Measurements from ENCODE around the gene ATP5MK. TPM values are rescaled to one million over a fixed set of nuclear protein-coding genes. Genes with fewer than 3 reads are reported as not detected.

ATP5MK gene
- polyA plus RNA-seq (2013, experiment 1 of 2), result 307 TPM
- 280 TPM for polyA plus RNA-seq (2013, experiment 2 of 2)

- under 1% methylated on average over 56 of the region's 56 CpGs for WGBS
- peak within 1 kb of the TSS; percentile 81 for H3K9ac ChIP-seq (ENCODE audit: low read depth, low read length)
- no peaks in the 10 kb centered on the region for H3K27me3 ChIP-seq (ENCODE audit: insufficient read depth, low read length)
- H3K4me1 ChIP-seq (ENCODE audit: insufficient read depth, low read length), result no peaks in the 10 kb centered on the region; the same call in 1 of the 2 replicates
- H3K9me3 ChIP-seq (ENCODE audit: insufficient read depth, low read depth, low read length), result no peaks in the 10 kb centered on the region
- H3K4me3 ChIP-seq (ENCODE audit: low read length), result peak within 1 kb of the TSS; percentile 88
- peaks cover 65% of the 10 kb centered on the region for H3K36me3 ChIP-seq (ENCODE audit: insufficient read depth, low read length)
- peak within 1 kb of the TSS; percentile 53; the same call in 1 of the 2 replicates for H3K27ac ChIP-seq (ENCODE audit: low read depth, low read length)
These were observed at the start of gene ATP5MK, which contains the start of gene PDCD11 for GRCh38 chr10:103396067-103396788. Gene ATP5MK (minus strand): TSS chr10:103396475. CDS start chr10:103392457, 4,018 bp downstream. Gene PDCD11 (plus strand): TSS chr10:103396626. CDS start chr10:103398427, 1,801 bp downstream.

GRCh38 chr10:103445366-103445765 lies 49.1 kb upstream of the ATP5MK start:
- Histone ChIP-seq H3K9ac (ENCODE audit: low read depth, low read length) (no peak overlapping the region), H3K4me1 (ENCODE audit: insufficient read depth, low read length) (no peaks in the 10 kb centered on the region), H3K4me3 (ENCODE audit: low read length) (no peak overlapping the region), H3K27me3 (ENCODE audit: insufficient read depth, low read length) (no peaks in the 10 kb centered on the region), H3K36me3 (ENCODE audit: insufficient read depth, low read length) (peaks cover 76% of the 10 kb centered on the region), H3K9me3 (ENCODE audit: insufficient read depth, low read depth, low read length) (no peaks in the 10 kb centered on the region), H3K27ac (ENCODE audit: low read depth, low read length) (no peak overlapping the region)
- 95% methylated on average over 9 of the region's 9 CpGs for WGBS

GRCh38 chr10:103444478-103444877 lies 48.2 kb upstream of the ATP5MK start:
- Histone ChIP-seq H3K4me3 (ENCODE audit: low read length) (no peak overlapping the region), H3K9ac (ENCODE audit: low read depth, low read length) (no peak overlapping the region), H3K27ac (ENCODE audit: low read depth, low read length) (no peak overlapping the region), H3K4me1 (ENCODE audit: insufficient read depth, low read length) (no peaks in the 10 kb centered on the region), H3K36me3 (ENCODE audit: insufficient read depth, low read length) (peaks cover 85% of the 10 kb centered on the region), H3K9me3 (ENCODE audit: insufficient read depth, low read depth, low read length) (no peaks in the 10 kb centered on the region), H3K27me3 (ENCODE audit: insufficient read depth, low read length) (no peaks in the 10 kb centered on the region)
- WGBS, result 97% methylated on average over 10 of the region's 10 CpGs

- Histone ChIP-seq H3K27me3 (ENCODE audit: insufficient read depth, low read length) (no peaks in the 10 kb centered on the region), H3K36me3 (ENCODE audit: insufficient read depth, low read length) (peaks cover 93% of the 10 kb centered on the region), H3K9me3 (ENCODE audit: insufficient read depth, low read depth, low read length) (no peaks in the 10 kb centered on the region), H3K27ac (ENCODE audit: low read depth, low read length) (no peak overlapping the region), H3K4me1 (ENCODE audit: insufficient read depth, low read length) (no peaks in the 10 kb centered on the region), H3K9ac (ENCODE audit: low read depth, low read length) (no peak overlapping the region), H3K4me3 (ENCODE audit: low read length) (no peak overlapping the region)
- 97% methylated on average over 23 of the region's 23 CpGs for WGBS
These were observed 47.4 kb upstream of the ATP5MK start for GRCh38 chr10:103443475-103444185.

GRCh38 chr10:103442031-103442461 lies 45.8 kb upstream of the ATP5MK start:
- Histone ChIP-seq H3K27me3 (ENCODE audit: insufficient read depth, low read length) (no peaks in the 10 kb centered on the region), H3K36me3 (ENCODE audit: insufficient read depth, low read length) (peaks cover 98% of the 10 kb centered on the region), H3K9ac (ENCODE audit: low read depth, low read length) (no peak overlapping the region), H3K4me1 (ENCODE audit: insufficient read depth, low read length) (no peaks in the 10 kb centered on the region), H3K4me3 (ENCODE audit: low read length) (no peak overlapping the region), H3K27ac (ENCODE audit: low read depth, low read length) (no peak overlapping the region), H3K9me3 (ENCODE audit: insufficient read depth, low read depth, low read length) (no peaks in the 10 kb centered on the region)
- 97% methylated on average over 12 of the region's 13 CpGs for WGBS

GRCh38 chr10:103441611-103442010 lies 45.3 kb upstream of the ATP5MK start:
- Histone ChIP-seq H3K27ac (ENCODE audit: low read depth, low read length) (no peak overlapping the region), H3K36me3 (ENCODE audit: insufficient read depth, low read length) (peaks cover 98% of the 10 kb centered on the region)
- WGBS, result 95% methylated on average over 8 of the region's 8 CpGs

GRCh38 chr10:103441206-103441605 lies 44.9 kb upstream of the ATP5MK start:
- H3K27ac ChIP-seq (ENCODE audit: low read depth, low read length), result no peak overlapping the region
- WGBS, result 96% methylated on average over 8 of the region's 8 CpGs
- no peak overlapping the region for H3K9ac ChIP-seq (ENCODE audit: low read depth, low read length)
- H3K4me1 ChIP-seq (ENCODE audit: insufficient read depth, low read length), result no peaks in the 10 kb centered on the region
- H3K27me3 ChIP-seq (ENCODE audit: insufficient read depth, low read length), result no peaks in the 10 kb centered on the region
- peaks cover 98% of the 10 kb centered on the region for H3K36me3 ChIP-seq (ENCODE audit: insufficient read depth, low read length)
- no peaks in the 10 kb centered on the region for H3K9me3 ChIP-seq (ENCODE audit: insufficient read depth, low read depth, low read length)
- H3K4me3 ChIP-seq (ENCODE audit: low read length), result no peak overlapping the region

More at GRCh38 chr10:103441611-103442010, 45.3 kb upstream of the ATP5MK start:
- H3K9ac ChIP-seq (ENCODE audit: low read depth, low read length), result no peak overlapping the region
- no peaks in the 10 kb centered on the region for H3K27me3 ChIP-seq (ENCODE audit: insufficient read depth, low read length)
- no peak overlapping the region for H3K4me3 ChIP-seq (ENCODE audit: low read length)
- no peaks in the 10 kb centered on the region for H3K9me3 ChIP-seq (ENCODE audit: insufficient read depth, low read depth, low read length)
- no peaks in the 10 kb centered on the region for H3K4me1 ChIP-seq (ENCODE audit: insufficient read depth, low read length)

GRCh38 chr10:103440416-103440815 lies 44.1 kb upstream of the ATP5MK start:
- Histone ChIP-seq H3K9ac (ENCODE audit: low read depth, low read length) (no peak overlapping the region), H3K4me1 (ENCODE audit: insufficient read depth, low read length) (no peaks in the 10 kb centered on the region), H3K27ac (ENCODE audit: low read depth, low read length) (no peak overlapping the region), H3K36me3 (ENCODE audit: insufficient read depth, low read length) (peaks cover 97% of the 10 kb centered on the region), H3K4me3 (ENCODE audit: low read length) (no peak overlapping the region), H3K27me3 (ENCODE audit: insufficient read depth, low read length) (no peaks in the 10 kb centered on the region), H3K9me3 (ENCODE audit: insufficient read depth, low read depth, low read length) (no peaks in the 10 kb centered on the region)
- 93% methylated on average over 14 of the region's 14 CpGs for WGBS

- peaks cover 97% of the 10 kb centered on the region for H3K36me3 ChIP-seq (ENCODE audit: insufficient read depth, low read length)
- H3K4me3 ChIP-seq (ENCODE audit: low read length), result no peak overlapping the region
- WGBS, result 96% methylated on average over 4 of the region's 4 CpGs
- no peaks in the 10 kb centered on the region for H3K27me3 ChIP-seq (ENCODE audit: insufficient read depth, low read length)
- no peak overlapping the region for H3K9ac ChIP-seq (ENCODE audit: low read depth, low read length)
- H3K9me3 ChIP-seq (ENCODE audit: insufficient read depth, low read depth, low read length), result no peaks in the 10 kb centered on the region
- H3K27ac ChIP-seq (ENCODE audit: low read depth, low read length), result no peak overlapping the region
- no peaks in the 10 kb centered on the region for H3K4me1 ChIP-seq (ENCODE audit: insufficient read depth, low read length)
These were observed 43.5 kb upstream of the ATP5MK start for GRCh38 chr10:103439776-103440175.

- Histone ChIP-seq H3K36me3 (ENCODE audit: insufficient read depth, low read length) (peaks cover 96% of the 10 kb centered on the region), H3K4me1 (ENCODE audit: insufficient read depth, low read length) (no peaks in the 10 kb centered on the region)
These were observed 37.6 kb upstream of the ATP5MK start for GRCh38 chr10:103433858-103434257.

GRCh38 chr10:103431902-103432301 lies 35.6 kb upstream of the ATP5MK start:
- no peak overlapping the region for H3K27ac ChIP-seq (ENCODE audit: low read depth, low read length)
- no peaks in the 10 kb centered on the region for H3K4me1 ChIP-seq (ENCODE audit: insufficient read depth, low read length)
- no peaks in the 10 kb centered on the region for H3K27me3 ChIP-seq (ENCODE audit: insufficient read depth, low read length)
- H3K36me3 ChIP-seq (ENCODE audit: insufficient read depth, low read length), result peaks cover 97% of the 10 kb centered on the region
- H3K9ac ChIP-seq (ENCODE audit: low read depth, low read length), result no peak overlapping the region
- H3K9me3 ChIP-seq (ENCODE audit: insufficient read depth, low read depth, low read length), result no peaks in the 10 kb centered on the region
- no peak overlapping the region for H3K4me3 ChIP-seq (ENCODE audit: low read length)
- 95% methylated on average over 8 of the region's 8 CpGs for WGBS

More at GRCh38 chr10:103433858-103434257, 37.6 kb upstream of the ATP5MK start:
- no peaks in the 10 kb centered on the region for H3K27me3 ChIP-seq (ENCODE audit: insufficient read depth, low read length)
- no peak overlapping the region for H3K9ac ChIP-seq (ENCODE audit: low read depth, low read length)
- H3K9me3 ChIP-seq (ENCODE audit: insufficient read depth, low read depth, low read length), result no peaks in the 10 kb centered on the region
- no peak overlapping the region for H3K4me3 ChIP-seq (ENCODE audit: low read length)
- no peak overlapping the region for H3K27ac ChIP-seq (ENCODE audit: low read depth, low read length)
- WGBS, result 97% methylated on average over 2 of the region's 2 CpGs

Measured in HUES64 (cell line).